HPDE6-E6E7 (cell line): ENCODE measurements around the gene PTGDS.

Experiments
- DNase-seq: peaks from one replicate; pipeline ENCODE4 v3.0.0; 2011; ENCODE audit warnings: missing footprints; ENCODE audit errors: extremely low spot score

The PTGDS gene

DNA sequence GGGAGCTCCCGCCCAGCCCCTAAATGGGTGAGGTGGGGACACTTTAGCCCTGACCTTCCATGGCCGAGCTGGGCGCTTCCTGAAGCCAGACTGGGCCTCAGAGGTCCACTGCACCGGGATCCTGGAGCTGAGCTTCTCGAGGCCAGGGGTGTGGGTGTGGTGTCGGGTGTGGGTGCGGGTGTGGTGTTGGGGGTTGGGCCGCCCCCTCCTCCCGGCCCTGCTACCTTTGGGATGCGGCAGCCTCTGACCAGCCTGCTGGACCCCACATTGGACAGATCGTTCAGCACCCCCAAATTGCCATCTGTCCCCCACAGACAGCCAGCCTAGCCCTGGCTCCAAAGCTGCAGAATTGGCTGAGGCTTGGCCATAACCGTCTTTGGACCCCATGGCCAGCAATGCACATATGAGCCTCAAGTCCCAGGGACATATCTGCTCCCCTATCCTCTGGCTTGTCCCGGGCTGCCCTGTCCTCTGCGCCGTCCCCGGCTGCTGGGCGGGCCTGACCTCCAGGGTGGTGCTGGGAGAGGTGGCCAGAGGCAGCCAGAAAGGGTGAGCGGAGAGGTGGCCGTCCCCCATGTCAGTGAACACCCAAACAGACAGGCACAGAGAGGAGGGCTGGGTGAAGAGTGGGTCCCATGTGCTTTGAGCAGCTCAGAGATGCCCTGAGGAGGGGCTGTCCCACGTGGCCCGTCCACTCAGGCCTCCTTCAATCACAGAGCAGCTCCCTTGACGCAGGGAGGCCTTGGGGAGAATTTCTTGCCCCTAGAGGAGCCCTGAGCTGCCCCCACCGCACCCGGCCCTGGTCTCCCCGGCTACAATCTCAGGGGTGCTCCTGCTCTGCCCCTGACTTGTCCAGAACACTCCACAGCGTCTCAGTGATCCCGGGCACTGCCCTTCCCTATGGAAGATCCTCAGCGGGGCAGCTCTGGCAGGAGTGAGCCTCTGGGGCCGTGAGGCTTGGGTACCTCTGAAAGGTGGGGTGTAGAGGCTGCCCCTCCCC, 3.4 kb upstream of the PTGDS start:
- DNase-seq = no peak

DNA sequence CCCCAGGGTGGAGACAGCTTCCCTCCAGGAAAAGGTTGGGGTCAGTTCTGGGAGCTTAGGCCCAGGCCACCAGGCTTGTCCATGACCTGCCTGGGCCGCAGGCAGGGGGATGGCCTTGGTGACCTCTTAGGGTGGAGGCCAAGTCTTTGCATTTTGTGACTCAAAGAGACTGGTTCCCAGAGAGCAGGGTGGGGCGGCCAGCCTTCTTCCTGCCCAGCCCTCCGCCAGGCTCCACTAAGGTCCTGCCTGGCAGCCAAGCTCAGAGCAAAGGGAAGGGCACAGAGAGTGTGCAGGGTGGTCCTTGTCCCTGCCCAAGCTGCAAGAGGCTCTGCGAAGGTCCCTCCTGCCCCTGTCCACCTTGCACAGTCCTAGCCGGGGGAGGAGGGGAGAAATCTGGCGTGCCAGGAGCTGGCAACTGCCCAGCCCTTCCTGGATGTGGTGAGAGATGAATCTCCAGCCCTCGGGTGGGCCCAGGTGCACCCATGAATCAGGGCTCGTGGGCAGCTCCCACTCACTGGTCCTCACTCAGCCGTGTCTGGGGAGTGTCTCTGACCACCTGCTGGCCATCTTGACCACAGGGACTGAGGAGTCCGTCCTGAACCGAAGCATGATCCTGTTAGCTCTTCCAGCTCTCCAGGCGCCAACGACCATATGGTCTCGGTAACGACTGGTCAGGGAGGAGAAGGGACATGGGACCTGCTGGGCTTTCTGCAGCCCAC, 2.3 kb upstream of the PTGDS start:
- no peak for DNase-seq

DNA sequence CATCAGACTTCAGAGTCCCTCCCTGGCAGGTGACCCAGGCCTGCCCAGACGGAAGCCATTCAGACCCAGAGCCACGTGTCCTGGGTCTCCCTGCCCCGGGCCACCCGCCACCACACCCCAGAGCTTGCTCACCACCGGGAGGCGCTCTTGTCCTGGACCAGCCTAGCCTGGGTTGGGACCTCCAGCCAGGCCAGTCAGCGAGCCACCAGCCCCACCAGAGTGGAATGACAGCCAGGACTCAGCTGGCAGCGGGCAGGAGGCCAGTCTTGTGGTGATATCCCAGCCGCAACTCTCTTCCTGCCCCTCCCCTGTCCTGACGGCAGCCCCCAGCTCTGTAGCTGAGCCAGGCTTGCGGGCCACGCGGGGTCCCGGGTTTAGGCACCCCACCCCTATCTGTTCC, 1.7 kb upstream of the PTGDS start:
- no peak for DNase-seq

DNA sequence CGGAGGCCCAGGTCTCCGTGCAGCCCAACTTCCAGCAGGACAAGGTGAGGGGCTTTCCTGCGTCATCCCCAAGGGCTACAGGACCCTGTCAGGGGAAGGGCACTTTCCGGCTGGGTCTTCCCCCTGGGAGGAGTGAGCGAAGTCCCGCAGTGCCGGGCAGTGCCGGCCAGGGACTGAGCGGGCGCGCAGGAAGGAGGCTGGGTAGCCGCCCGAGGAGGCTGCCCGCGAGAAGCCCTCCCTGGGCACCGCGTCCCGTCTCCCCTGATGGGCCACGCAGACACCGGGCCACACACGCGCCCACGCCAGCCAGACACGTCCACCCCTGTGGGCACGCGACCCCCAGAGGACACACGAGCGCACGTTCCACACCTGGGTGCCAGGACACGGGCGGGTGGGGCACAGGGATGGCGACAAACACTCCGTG, 357 bp downstream of the PTGDS start:
- DNase-seq = no peak

DNA sequence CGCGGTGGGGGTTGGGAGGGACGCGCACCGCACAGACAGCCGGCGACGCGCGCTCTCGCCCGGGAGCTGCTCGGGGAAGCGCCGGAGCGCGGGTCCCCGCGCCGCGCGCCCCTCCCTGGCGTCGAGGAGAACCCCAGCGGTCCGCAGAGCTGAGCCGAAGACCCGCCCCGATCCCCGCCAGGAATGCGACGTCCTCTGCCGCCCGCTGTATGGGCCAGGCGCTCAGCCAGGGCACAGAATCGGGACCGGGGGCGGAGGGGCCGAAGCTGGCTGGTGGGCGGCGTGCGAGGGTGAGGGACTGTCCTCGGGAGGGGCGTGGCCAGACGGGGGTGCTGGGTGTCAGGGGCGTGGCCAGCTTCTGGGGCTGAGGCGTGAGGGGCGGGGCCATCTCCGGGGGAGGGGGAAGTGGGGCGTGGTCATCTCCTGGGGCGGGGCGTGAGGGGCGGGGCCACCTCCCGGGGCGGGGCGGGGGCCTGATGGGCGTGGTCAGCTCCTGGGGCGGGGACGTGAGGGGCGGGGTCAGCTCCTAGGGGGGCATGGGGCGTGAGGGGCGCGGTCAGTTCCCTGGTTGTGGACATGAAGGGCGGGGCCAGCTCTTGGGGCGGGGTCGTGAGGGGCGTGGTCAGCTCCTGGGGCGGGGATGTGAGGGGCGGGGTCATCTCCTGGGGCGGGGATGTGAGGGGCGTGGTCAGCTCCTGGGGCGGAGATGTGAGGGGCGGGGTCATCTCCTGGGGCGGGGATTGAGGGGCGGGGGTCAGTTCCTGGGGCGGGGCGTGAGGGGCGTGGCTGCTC, 965 bp downstream of the PTGDS start:
- DNase-seq = peak; percentile 79

DNA sequence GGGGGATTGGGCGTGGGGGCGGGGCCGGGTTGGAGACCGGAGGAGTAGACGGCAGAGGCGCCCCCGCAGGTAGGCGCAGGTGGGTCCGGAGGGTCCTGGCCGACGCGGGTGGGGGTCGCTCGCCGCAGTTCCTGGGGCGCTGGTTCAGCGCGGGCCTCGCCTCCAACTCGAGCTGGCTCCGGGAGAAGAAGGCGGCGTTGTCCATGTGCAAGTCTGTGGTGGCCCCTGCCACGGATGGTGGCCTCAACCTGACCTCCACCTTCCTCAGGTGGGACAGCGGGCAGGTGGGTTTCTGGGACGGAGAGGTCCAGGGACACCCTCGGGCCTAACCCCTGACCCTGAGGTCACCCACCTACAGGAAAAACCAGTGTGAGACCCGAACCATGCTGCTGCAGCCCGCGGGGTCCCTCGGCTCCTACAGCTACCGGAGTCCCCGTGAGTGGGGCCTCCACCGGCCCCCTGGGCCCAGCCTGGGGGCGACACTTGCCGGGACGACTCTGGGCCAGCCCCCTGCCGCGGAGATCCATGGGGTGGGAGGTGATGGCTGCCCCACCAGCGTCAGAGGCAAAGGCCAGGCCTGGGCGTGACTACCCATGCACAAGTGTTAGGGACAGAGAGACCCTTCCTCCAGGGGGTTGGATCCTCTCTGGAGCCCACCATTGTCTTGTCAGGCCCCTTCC, 1.7 kb downstream of the PTGDS start:
- no peak for DNase-seq

DNA sequence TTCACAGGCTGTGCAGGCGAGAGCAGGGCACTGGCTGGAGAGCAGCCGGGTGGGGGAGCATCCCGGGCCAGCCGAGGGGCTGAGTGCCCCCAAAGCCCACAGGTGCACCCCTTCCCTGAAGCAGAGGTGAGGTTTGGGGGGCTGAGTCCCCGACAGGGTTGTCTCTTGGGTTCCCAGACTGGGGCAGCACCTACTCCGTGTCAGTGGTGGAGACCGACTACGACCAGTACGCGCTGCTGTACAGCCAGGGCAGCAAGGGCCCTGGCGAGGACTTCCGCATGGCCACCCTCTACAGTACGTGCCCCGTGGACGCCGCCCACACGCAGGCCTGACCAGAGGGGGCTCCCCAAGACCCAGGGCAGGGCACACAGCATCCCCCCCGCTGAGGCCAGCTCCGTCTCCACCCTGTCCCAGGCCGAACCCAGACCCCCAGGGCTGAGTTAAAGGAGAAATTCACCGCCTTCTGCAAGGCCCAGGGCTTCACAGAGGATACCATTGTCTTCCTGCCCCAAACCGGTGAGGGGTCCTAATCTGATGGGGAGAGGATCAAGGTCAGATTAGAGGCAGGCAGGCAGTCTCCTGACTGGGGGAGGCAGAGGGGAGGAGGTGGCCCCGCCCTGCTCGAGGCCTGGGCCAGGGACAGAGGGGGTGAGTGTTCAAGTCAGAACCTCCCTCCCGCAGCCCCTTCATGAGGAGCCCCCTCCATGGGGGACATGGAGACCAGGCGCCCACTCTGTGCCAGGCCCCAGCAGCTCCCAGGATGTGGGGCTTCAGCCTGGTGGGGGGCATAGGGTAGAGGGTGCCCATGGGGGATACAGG, 2.7 kb downstream of the PTGDS start:
- DNase-seq = no peak

DNA sequence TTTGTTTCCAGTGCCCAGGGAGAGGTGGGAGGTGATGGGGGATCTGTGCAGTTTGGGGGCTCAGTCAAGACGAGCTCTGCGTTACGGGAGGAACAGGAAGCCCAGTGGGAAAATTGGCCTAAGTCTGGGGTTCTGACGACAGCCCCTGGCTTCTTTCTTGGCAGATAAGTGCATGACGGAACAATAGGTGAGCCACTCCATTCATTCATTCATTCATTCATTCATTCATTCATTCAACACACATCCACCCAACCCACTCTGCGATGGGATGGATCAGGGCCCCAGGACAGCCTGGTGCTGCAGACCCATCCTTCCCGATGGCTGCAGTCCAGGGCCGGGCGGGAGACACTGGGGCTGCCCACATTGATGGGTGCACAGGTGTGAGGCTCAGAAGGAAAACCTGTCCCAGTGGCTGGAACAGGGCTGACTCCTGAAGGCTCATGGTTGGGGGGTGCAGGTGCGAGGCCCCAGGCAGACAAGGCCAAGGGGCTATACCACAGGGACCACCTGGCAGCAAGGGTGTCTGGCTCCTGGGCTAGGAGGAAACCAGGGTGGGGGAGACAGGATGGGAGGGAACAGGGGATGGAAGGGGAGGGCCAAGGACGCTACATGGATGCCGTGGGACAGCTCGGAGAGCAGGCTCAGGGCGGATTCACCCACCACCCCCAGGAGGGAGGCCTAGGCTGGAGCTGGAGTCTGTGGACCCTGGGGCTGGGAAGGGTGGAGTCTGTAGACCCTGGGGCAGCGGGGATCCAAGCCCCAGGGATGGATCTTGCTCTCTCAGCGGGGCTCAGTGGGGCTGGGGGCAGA, 3.6 kb downstream of the PTGDS start:
- DNase-seq = no peak

DNA sequence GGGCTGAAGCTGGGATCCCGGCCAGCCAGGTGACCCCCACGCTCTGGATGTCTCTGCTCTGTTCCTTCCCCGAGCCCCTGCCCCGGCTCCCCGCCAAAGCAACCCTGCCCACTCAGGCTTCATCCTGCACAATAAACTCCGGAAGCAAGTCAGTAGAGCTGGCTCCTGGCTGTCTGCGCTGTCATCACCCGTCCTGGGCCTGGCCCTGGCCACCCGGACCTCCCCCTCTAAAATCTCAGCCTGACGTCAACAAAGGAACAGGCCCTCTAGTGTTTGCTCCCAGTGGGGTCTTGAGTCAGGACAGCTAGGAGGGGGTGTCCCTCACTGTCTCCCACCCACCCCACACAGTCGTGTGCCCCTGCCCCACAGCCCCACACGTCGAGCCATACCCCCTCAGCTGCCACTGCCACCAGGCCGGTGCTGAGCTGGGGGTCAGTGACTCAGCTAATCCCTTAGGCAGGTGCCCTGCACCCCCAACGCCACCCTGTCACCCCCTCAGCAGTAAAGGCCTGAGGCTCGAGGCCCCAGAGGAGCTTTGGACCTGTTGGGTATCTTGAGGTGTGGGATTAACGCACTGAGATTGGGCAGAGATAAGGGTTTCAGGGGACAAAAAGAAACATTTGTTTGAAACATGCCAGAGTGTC, 4.4 kb downstream of the PTGDS start:
- DNase-seq = no peak

DNA sequence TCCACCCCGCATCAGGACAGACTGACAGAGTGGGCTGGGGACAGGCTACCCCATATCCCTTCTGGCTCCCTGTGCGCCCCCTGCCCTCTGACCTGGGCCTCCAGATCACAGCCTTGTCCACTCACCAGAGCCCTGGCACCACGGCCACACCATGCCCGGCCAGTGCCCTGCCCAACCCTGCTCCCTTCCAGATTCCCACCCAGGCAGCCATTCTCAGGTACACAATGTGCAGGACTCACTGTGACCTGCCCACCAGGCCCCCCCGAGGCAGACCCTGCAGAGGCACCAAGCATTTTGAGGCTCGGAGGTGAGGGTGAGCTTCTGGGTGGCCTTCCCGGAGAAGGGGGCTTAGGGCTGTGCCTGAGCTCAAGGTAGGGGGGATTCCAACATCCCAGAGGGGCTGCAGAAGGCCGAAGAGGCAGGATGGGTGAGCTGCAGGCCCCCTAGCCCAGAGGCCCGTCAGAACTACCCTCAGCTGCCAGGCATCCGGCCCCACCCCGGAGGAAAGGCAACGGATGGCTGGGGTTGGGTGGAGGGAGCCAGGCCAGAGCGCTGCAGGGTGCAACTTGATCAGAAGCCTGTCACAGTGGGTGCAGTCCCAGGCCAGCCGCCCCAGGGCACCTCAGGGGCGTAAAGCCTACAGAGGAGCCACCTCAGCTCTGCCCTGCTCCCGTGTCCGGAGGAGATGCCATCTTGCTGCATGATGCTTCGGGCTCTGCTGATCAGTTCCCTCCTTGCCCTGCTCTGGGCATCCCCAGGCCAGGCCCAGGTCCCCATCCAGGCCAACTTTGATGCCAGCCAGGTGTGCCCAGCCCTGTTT, 5.1 kb downstream of the PTGDS start, which contains the start of gene LCNL1:
TSS of gene LCNL1 (plus strand) at position 762 of the 820 bp plus-strand sequence. CDS start 594 bp downstream, outside the sequence.
- DNase-seq = no peak

DNA sequence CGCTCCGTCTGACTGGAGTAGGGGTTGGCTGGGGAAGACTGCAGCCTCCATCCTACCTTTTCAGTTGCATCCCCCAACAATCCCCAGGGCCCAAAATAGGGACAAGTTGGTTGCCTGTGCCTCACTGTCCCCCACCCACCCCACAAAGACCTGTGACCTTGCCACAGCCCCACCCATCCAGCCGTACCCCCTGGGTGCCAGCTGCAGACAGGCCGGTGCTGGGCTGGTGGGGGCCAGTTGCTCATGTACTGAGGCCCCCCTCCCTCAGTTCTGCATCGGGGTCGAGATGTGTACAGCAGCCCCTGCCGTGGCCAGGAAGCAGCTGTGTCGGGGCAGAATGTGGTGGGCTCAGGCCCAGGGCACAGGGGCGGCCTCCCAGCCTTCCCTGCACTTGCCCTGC, 5.9 kb downstream of the PTGDS start:
- DNase-seq = no peak

DNA sequence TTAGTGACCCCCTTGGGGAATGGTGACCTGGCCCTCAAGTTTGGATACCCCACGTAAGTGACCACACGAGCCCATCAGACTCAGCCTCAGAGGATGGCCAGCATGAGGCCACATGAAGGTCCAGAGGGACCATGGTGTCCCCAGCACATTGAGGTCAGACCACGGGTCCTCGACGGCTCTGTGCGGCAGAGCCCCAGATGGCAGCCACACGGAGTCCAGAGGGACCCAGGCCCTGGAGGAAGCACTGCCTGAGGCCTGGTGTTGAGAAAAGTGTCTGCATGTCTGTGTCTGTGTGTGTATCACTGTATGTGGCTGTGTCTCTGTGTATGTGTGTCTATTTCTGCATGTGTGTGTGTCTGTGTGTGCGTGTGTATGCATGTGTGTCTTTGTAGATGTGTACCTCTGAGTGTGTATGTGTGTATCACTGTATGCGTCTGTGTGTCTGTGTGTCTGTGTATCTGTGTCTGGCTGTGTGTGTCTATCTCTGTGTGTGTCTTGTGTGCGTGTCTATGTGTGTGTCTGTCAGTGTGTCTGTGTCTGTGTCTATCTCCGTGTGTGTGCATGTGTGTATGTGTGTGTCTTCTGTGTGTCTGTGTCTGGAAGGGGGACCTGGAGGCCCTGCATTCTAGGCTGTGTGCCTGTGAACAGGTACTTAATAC, 6.5 kb downstream of the PTGDS start:
- DNase-seq = no peak

DNA sequence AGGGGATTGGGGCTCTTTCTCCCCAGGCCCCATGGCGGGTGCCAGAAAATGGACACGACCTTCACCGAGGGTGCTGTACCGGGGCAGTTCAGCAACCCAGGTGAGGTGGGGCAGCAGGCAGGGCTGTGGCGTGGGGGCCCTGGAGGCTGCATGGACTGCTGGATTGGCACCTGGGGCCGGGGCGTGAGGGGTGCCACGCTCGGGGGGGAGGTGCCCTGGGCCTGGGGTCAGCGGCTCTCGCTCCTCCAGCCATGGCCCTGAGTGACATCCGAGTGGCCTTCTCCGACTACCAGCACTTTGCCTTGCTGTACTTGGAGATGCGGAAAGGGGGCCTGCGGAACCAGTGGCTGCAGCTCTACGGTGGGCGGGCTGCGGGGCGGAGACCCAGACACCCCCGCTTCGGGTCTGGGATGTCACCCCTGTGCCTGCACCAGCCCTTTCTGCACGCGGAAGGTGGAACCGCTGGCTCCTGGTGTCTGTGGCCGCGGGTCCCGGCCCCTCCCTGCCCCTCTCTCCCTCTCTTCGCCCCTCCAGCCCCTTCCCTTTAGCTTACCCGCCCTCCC, 7.2 kb downstream of the PTGDS start:
- DNase-seq = no peak

DNA sequence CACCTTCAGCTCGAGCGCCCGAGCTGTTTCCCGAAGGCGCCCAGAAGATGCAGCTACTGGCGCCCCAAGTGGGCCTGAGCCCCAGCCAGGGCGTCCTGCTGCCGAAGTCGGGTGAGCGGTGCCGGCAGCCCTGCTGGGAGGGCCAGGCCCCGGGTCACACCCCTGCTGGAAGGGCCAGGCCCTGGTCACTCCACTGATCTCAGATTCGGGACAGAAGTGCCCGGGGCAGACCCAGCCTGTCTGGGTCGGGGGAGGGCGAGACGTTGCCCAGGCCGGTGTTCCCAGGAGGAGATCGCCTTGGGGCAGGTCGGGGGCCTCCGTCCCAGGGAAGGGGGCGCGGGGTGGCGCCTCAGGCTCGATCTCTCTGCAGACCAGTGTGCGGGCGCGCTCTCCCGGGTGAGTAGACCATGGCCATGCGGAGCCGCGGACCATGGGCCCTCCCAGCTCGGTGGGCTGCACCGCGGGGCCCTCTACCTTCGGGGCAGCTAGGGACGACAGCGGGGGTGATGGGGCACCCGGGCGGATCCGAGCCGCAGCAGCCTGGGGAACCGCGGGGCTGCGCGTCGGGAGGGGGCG, 7.8 kb downstream of the PTGDS start:
- no peak for DNase-seq

DNA sequence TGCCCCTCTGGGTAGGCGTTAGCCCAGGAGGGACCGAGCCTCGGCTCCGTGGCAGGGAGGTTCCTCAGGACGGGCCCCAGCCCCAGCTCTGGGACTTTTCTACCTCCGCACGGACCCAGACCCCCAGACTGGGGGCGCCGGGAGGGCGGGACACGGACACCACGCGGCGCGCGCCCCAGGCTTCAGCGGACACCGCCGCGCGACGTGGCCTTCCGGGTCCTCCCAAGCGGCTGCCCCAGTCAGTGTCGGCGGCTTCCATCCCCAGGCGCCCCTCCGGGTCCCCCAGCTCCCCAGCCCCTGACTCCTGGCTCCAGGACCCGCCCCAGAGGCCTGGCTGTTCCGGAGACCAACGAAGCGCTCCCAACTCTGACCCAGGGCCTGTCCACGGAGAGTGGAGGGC, 8.5 kb downstream of the PTGDS start:
- DNase-seq = no peak

DNA sequence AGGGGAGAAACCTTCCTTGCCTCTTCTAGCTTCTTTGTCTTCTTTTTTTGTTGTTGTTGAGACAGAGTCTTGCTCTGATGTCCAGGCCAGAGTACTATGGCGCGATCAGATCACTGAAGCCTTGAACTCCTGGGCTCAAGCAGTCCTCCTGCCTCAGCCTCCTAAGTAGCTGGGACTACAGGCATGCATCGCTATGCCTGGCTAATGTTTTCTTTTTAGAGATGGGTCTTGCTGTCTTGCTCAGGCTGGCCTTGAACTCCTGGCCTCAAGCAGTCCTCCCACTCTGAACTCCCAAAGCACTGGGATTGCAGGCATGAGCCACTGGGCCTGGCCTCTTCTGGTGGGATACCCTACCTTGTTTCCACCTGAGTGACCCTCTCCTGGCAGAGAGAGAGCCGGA, 11.6 kb downstream of the PTGDS start:
- DNase-seq = no peak
